ENCODE data around the gene TMEM139. TPM values are rescaled to one million over a fixed set of nuclear protein-coding genes. Genes with fewer than 3 reads are reported as not detected.

TMEM139 gene
- total and polyA plus RNA-seq, 7 experiments from 2014 or later: 0.32 to 0.62 (median 0.48) TPM; not detected in 1

- CTCF ChIA-PET: interaction anchor here (0.6 to 3.0 kb wide), 9 partner anchors 20 to 801 kb away, joined by 3 to 18 read pairs (median 3); no protein-coding TSS in a partner anchor
- intact Hi-C loops (cut with micrococcal nuclease): no loop called here
- Mint-ChIP-seq H3K9me3 (no peaks in the 10 kb centered on the region), H3K27ac (peak overlapping the region; percentile 46 to 94 (median 85)), H3K27me3 (no peaks in the 10 kb centered on the region), H3K36me3 (no peaks in the 10 kb centered on the region), H3K4me1 (peaks cover 20 to 44% (median 39%) of the 10 kb centered on the region in 7 donors), H3K4me3 (peak overlapping the region; percentile 29 to 85 (median 75))
- DNase-seq (peak in 1 of 9 donors; percentile 15), ATAC-seq (peak; percentile 5)
- no peaks in the 10 kb centered on the region for H3K36me3 ChIP-seq (ENCODE audit: control insufficient read depth in 2 of 3, insufficient read depth in 3 of 3, low read length in 3 of 3)
- peak overlapping the region; percentile 59 for H3K27ac ChIP-seq (ENCODE audit: low read depth, low read length)
- H3K4me3 ChIP-seq (ENCODE audit: low read length): peak overlapping the region; percentile 42
- no peaks in the 10 kb centered on the region for H3K27me3 ChIP-seq (ENCODE audit: control insufficient read depth in 2 of 2, insufficient read depth in 2 of 2, low read length in 2 of 2)
- no peaks in the 10 kb centered on the region for H3K9me3 ChIP-seq (ENCODE audit: control insufficient read depth in 2 of 3, low read length in 3 of 3)
- H3K4me1 ChIP-seq (ENCODE audit: control insufficient read depth in 2 of 2, insufficient read depth in 2 of 2, low read length in 2 of 2): peaks cover 5 to 31% of the 10 kb centered on the region in 2 donors
- POLR2A ChIA-PET: interaction anchor here (0.7 to 10.4 kb wide), 10 partner anchors 8 to 100 kb away, joined by 3 to 115 read pairs (median 6); partner anchors contain the start of genes CASP2 and GSTK1
Observed at GRCh38 chr7:143280160-143280559, 4.6 kb upstream of the TMEM139 start.

- Mint-ChIP-seq H3K27me3 (no peaks in the 10 kb centered on the region), H3K4me3 (peak overlapping the region in 9 of 10 donors; percentile 29 to 85 (median 76)), H3K9me3 (no peaks in the 10 kb centered on the region), H3K4me1 (peaks cover 24 to 48% (median 41%) of the 10 kb centered on the region in 7 donors), H3K27ac (peak overlapping the region; percentile 43 to 94 (median 85)), H3K36me3 (no peaks in the 10 kb centered on the region)
- no peak for ATAC-seq
- intact Hi-C loops (cut with micrococcal nuclease): no loop called here
- Histone ChIP-seq H3K36me3 (ENCODE audit: control insufficient read depth in 2 of 3, insufficient read depth in 3 of 3, low read length in 3 of 3) (no peaks in the 10 kb centered on the region), H3K27me3 (ENCODE audit: control insufficient read depth in 2 of 2, insufficient read depth in 2 of 2, low read length in 2 of 2) (no peaks in the 10 kb centered on the region), H3K4me1 (ENCODE audit: control insufficient read depth in 2 of 2, insufficient read depth in 2 of 2, low read length in 2 of 2) (peaks cover 5 to 31% of the 10 kb centered on the region in 2 donors), H3K9me3 (ENCODE audit: control insufficient read depth in 2 of 3, low read length in 3 of 3) (no peaks in the 10 kb centered on the region), H3K4me3 (ENCODE audit: low read length) (no peak overlapping the region), H3K27ac (ENCODE audit: low read depth, low read length) (no peak overlapping the region)
- no peak for DNase-seq
- ChIA-PET CTCF (interaction anchor here (0.5 to 3.0 kb wide), 5 partner anchors 20 to 100 kb away, joined by 3 to 18 read pairs (median 3); no protein-coding TSS in a partner anchor), POLR2A (interaction anchor here (1.5 to 10.4 kb wide), 7 partner anchors 7 to 100 kb away, joined by 4 to 115 read pairs (median 8); partner anchors contain the start of genes CASP2 and GSTK1)
Observed at GRCh38 chr7:143280566-143280965, 4.2 kb upstream of the TMEM139 start.

- Histone ChIP-seq H3K27ac (ENCODE audit: low read depth, low read length) (no peak overlapping the region), H3K4me3 (ENCODE audit: low read length) (no peak overlapping the region), H3K4me1 (ENCODE audit: control insufficient read depth in 2 of 2, insufficient read depth in 2 of 2, low read length in 2 of 2) (peaks cover 5 to 31% of the 10 kb centered on the region in 2 donors), H3K9me3 (ENCODE audit: control insufficient read depth in 2 of 3, low read length in 3 of 3) (no peaks in the 10 kb centered on the region), H3K36me3 (ENCODE audit: control insufficient read depth in 2 of 3, insufficient read depth in 3 of 3, low read length in 3 of 3) (no peaks in the 10 kb centered on the region), H3K27me3 (ENCODE audit: control insufficient read depth in 2 of 2, insufficient read depth in 2 of 2, low read length in 2 of 2) (no peaks in the 10 kb centered on the region)
- ChIA-PET POLR2A (interaction anchor here (0.9 to 10.4 kb wide), 3 partner anchors 14 to 32 kb away, joined by 3 to 115 read pairs (median 8); partner anchors contain the start of gene GSTK1), CTCF (interaction anchor here (1.0 to 2.4 kb wide), 2 partner anchors 41 to 126 kb away, joined by 3 to 9 read pairs; no protein-coding TSS in a partner anchor)
- no peaks in the 10 kb centered on the region for H3K27me3 Mint-ChIP-seq
- no peak for DNase-seq
- intact Hi-C loops (cut with micrococcal nuclease): no loop called here
- no peaks in the 10 kb centered on the region for H3K36me3 Mint-ChIP-seq
- peak overlapping the region in 2 of 9 donors; percentile 3 to 84 for H3K27ac Mint-ChIP-seq
- H3K9me3 Mint-ChIP-seq: no peaks in the 10 kb centered on the region
- H3K4me1 Mint-ChIP-seq: peaks cover 24 to 49% (median 41%) of the 10 kb centered on the region in 7 donors
- no peak overlapping the region for H3K4me3 Mint-ChIP-seq
- no peak for ATAC-seq
Observed at GRCh38 chr7:143281529-143281928, 3.2 kb upstream of the TMEM139 start.

- ChIA-PET CTCF (interaction anchor here (1.0 to 2.4 kb wide), 2 partner anchors 41 to 126 kb away, joined by 3 to 9 read pairs; no protein-coding TSS in a partner anchor), POLR2A (interaction anchor here (0.6 to 10.4 kb wide), 6 partner anchors 10 to 33 kb away, joined by 3 to 115 read pairs (median 5); partner anchors contain the start of gene GSTK1)
- H3K4me1 Mint-ChIP-seq: peaks cover 24 to 54% (median 46%) of the 10 kb centered on the region in 7 donors
- Histone ChIP-seq H3K27ac (ENCODE audit: low read depth, low read length) (no peak overlapping the region), H3K36me3 (ENCODE audit: control insufficient read depth in 2 of 3, insufficient read depth in 3 of 3, low read length in 3 of 3) (no peaks in the 10 kb centered on the region), H3K9me3 (ENCODE audit: control insufficient read depth in 2 of 3, low read length in 3 of 3) (no peaks in the 10 kb centered on the region), H3K4me3 (ENCODE audit: low read length) (no peak overlapping the region), H3K27me3 (ENCODE audit: control insufficient read depth in 2 of 2, insufficient read depth in 2 of 2, low read length in 2 of 2) (no peaks in the 10 kb centered on the region), H3K4me1 (ENCODE audit: control insufficient read depth in 2 of 2, insufficient read depth in 2 of 2, low read length in 2 of 2) (peaks cover 5 to 31% of the 10 kb centered on the region in 2 donors)
- ATAC-seq (no peak), DNase-seq (no peak)
- peaks cover 0 to 3% (median 0%) of the 10 kb centered on the region in 11 donors for H3K9me3 Mint-ChIP-seq
- no peak overlapping the region for H3K4me3 Mint-ChIP-seq
- no peaks in the 10 kb centered on the region for H3K27me3 Mint-ChIP-seq
- intact Hi-C loops (cut with micrococcal nuclease): no loop called here
- peaks cover 0 to 4% (median 0%) of the 10 kb centered on the region in 5 donors for H3K36me3 Mint-ChIP-seq
- peak overlapping the region in 2 of 9 donors; percentile 38 to 84 for H3K27ac Mint-ChIP-seq
Observed at GRCh38 chr7:143282124-143282523, 2.6 kb upstream of the TMEM139 start.

- peaks cover 0 to 2% (median 0%) of the 10 kb centered on the region in 3 experiments for H3K36me3 ChIP-seq (ENCODE audit: control insufficient read depth in 2 of 3, insufficient read depth in 3 of 3, low read length in 3 of 3)
- H3K27me3 ChIP-seq (ENCODE audit: control insufficient read depth in 2 of 2, insufficient read depth in 2 of 2, low read length in 2 of 2): no peaks in the 10 kb centered on the region
- peak overlapping the region in 8 of 9 donors; percentile 6 to 69 (median 26) for H3K27ac Mint-ChIP-seq
- no peaks in the 10 kb centered on the region for H3K9me3 ChIP-seq (ENCODE audit: control insufficient read depth in 2 of 3, low read length in 3 of 3)
- no peak for ATAC-seq
- H3K36me3 Mint-ChIP-seq: peaks cover 0 to 7% (median 0%) of the 10 kb centered on the region in 5 donors
- no peak for DNase-seq
- no peak overlapping the region for H3K4me3 ChIP-seq (ENCODE audit: low read length)
- CTCF ChIA-PET: interaction anchor here (1.0 to 2.4 kb wide), 3 partner anchors 14 to 42 kb away, joined by 3 to 9 read pairs (median 8); no protein-coding TSS in a partner anchor
- no peaks in the 10 kb centered on the region for H3K27me3 Mint-ChIP-seq
- POLR2A ChIA-PET: interaction anchor here (0.8 to 1.9 kb wide), 5 partner anchors 11 to 43 kb away, joined by 3 to 8 read pairs (median 4); no protein-coding TSS in a partner anchor
- H3K9me3 Mint-ChIP-seq: peaks cover 0 to 4% (median 0%) of the 10 kb centered on the region in 11 donors
- H3K27ac ChIP-seq (ENCODE audit: low read depth, low read length): no peak overlapping the region
- H3K4me1 Mint-ChIP-seq: peaks cover 28 to 62% (median 55%) of the 10 kb centered on the region in 7 donors
- H3K4me1 ChIP-seq (ENCODE audit: control insufficient read depth in 2 of 2, insufficient read depth in 2 of 2, low read length in 2 of 2): peaks cover 10 to 38% of the 10 kb centered on the region in 2 donors
- intact Hi-C loops (cut with micrococcal nuclease): no loop called here
- H3K4me3 Mint-ChIP-seq: peak overlapping the region in 4 of 10 donors; percentile 18 to 30 (median 26)
Observed at GRCh38 chr7:143283381-143283780, 1.4 kb upstream of the TMEM139 start.

- no peaks in the 10 kb centered on the region for H3K27me3 ChIP-seq (ENCODE audit: control insufficient read depth in 2 of 2, insufficient read depth in 2 of 2, low read length in 2 of 2)
- peak overlapping the region in 1 of 10 donors; percentile 30 for H3K4me3 Mint-ChIP-seq
- H3K4me1 Mint-ChIP-seq: peaks cover 32 to 57% (median 56%) of the 10 kb centered on the region in 7 donors
- H3K27me3 Mint-ChIP-seq: no peaks in the 10 kb centered on the region
- peaks cover 8 to 34% of the 10 kb centered on the region in 2 donors for H3K4me1 ChIP-seq (ENCODE audit: control insufficient read depth in 2 of 2, insufficient read depth in 2 of 2, low read length in 2 of 2)
- no peaks in the 10 kb centered on the region for H3K9me3 ChIP-seq (ENCODE audit: control insufficient read depth in 2 of 3, low read length in 3 of 3)
- peaks cover 0 to 5% (median 0%) of the 10 kb centered on the region in 3 experiments for H3K36me3 ChIP-seq (ENCODE audit: control insufficient read depth in 2 of 3, insufficient read depth in 3 of 3, low read length in 3 of 3)
- H3K27ac Mint-ChIP-seq: peak overlapping the region in 3 of 9 donors; percentile 1 to 73 (median 5)
- H3K27ac ChIP-seq (ENCODE audit: low read depth, low read length): no peak overlapping the region
- ChIA-PET CTCF (interaction anchor here (0.8 kb wide), 1 partner anchor 45 kb away, joined by 3 read pairs; no protein-coding TSS in a partner anchor), POLR2A (interaction anchor here (1.6 kb wide), 1 partner anchor 10 kb away, joined by 5 read pairs; no protein-coding TSS in a partner anchor)
- no peak overlapping the region for H3K4me3 ChIP-seq (ENCODE audit: low read length)
- H3K36me3 Mint-ChIP-seq: peaks cover 0 to 15% (median 0%) of the 10 kb centered on the region in 5 donors
- ATAC-seq (no peak), DNase-seq (no peak)
- H3K9me3 Mint-ChIP-seq: peaks cover 0 to 4% (median 0%) of the 10 kb centered on the region in 11 donors
- intact Hi-C loops (cut with micrococcal nuclease): loop anchor here in 1 of 2 donors (5.0 kb wide), 1 partner anchor 433 kb away; no protein-coding TSS in a partner anchor
Observed at GRCh38 chr7:143285470-143285778, 666 bp downstream of the TMEM139 start.
